Tibial nerve (tissue), 4 donors: ENCODE measurements around the gene MAGEA11.
"Not testable (repeated sequence)": the region's sequence is repeated elsewhere in the genome, so short reads cannot be mapped to it uniquely, and the experiment has no call there.

Source experiments
- EP300 ChIP-seq, 2 donors: sonication (generic); formaldehyde crosslinking; IDR thresholded peaks; one replicate each; pipeline ENCODE4 v1.6.1; 2017; ENCODE audit warnings: antibody characterized with exemption in 2 of 2, mild to moderate bottlenecking in 1 of 2
- POLR2A ChIP-seq, 2 donors: fragments of 450-650 bp; IDR thresholded peaks; one replicate each; pipeline ENCODE4 v1.6.1; 2017; ENCODE audit warnings: antibody characterized with exemption in 2 of 2, mild to moderate bottlenecking in 2 of 2, moderate library complexity in 2 of 2
- TF ChIP-seq, protein P1 (sequence below), 5 experiments: fragments of 200-600 bp in 3 of 5; fragments of 450-650 bp in 2 of 5; sonication (generic) in 3 of 5; IDR thresholded peaks; one replicate each; pipeline ENCODE4 v1.5.1; 2016 to 2019; ENCODE audit warnings: antibody characterized with exemption in 5 of 5, mild to moderate bottlenecking in 3 of 5, moderate library complexity in 2 of 5

DNA sequence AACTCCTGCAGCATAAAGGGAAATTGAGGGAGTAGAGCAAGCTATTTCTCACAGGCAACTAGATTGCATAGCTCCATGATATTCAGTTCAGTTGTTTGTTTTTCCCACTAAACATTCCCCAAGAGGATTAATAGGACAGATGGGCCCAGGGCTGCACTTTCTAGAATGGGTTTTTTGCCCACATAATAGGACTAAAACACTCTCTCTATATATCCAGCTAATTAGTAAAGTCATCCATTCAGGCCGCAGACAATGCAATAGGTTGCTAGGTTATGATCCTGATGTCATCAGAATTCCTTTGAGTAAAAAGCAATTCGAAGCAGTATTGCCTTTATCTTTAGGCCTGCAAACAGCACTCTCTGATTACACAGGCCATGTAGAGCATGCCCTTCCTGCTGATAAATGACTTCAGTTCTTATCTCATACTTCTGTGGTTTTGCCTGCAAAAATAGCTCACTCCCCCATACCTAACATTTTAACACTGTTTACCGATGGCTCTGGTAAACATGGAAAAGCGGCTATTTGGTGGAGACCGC lies 11.8 kb downstream of the MAGEA11 start:
- TF ChIP-seq, protein P1, sequence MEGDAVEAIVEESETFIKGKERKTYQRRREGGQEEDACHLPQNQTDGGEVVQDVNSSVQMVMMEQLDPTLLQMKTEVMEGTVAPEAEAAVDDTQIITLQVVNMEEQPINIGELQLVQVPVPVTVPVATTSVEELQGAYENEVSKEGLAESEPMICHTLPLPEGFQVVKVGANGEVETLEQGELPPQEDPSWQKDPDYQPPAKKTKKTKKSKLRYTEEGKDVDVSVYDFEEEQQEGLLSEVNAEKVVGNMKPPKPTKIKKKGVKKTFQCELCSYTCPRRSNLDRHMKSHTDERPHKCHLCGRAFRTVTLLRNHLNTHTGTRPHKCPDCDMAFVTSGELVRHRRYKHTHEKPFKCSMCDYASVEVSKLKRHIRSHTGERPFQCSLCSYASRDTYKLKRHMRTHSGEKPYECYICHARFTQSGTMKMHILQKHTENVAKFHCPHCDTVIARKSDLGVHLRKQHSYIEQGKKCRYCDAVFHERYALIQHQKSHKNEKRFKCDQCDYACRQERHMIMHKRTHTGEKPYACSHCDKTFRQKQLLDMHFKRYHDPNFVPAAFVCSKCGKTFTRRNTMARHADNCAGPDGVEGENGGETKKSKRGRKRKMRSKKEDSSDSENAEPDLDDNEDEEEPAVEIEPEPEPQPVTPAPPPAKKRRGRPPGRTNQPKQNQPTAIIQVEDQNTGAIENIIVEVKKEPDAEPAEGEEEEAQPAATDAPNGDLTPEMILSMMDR (IDR thresholded peaks at IDR 0.05) = not testable (repeated sequence)
- TF ChIP-seq POLR2A, EP300 (IDR thresholded peaks at IDR 0.05): not testable (repeated sequence)
